Medulla oblongata (tissue), 1 donor: ENCODE results near the gene RBPJL.
A peak's percentile ranks its signal among the peaks of the same experiment; 100 is the strongest.

Experiments
- DNase-seq: peaks from one replicate; pipeline ENCODE4 v3.0.0-alpha.2; 2015; ENCODE audit errors: extremely low spot score

Gene RBPJL, protein sequence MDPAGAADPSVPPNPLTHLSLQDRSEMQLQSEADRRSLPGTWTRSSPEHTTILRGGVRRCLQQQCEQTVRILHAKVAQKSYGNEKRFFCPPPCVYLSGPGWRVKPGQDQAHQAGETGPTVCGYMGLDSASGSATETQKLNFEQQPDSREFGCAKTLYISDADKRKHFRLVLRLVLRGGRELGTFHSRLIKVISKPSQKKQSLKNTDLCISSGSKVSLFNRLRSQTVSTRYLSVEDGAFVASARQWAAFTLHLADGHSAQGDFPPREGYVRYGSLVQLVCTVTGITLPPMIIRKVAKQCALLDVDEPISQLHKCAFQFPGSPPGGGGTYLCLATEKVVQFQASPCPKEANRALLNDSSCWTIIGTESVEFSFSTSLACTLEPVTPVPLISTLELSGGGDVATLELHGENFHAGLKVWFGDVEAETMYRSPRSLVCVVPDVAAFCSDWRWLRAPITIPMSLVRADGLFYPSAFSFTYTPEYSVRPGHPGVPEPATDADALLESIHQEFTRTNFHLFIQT

DNA sequence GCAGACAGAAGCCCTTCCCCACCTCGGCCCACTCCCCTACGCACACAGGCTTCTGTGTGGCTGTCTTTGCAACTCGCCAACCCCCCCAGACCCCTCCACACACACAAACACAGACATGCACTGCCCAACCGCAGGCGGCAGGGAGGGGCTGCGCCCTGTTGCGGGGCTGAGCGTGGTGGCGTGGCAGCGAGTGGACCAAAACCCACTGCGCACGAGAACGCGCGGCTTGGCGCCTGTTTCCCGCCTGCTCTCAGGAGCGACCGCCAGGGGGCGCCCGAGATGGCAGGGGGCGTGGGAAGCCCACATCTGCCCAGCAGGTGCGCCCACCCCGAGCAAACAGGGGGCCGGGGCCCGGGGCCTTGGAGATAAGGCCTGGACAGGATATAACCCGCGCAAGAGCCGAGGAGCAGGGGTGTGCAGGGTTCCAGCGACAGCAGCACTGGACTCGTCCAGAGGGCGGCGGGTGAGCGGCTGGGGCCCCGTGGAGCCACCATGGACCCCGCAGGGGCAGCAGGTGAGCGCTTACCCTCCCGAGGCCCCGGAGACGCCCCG lies at the start of gene RBPJL:
Gene RBPJL, plus strand, starts transcription at position 410 of the 552 bp plus-strand sequence. Its CDS starts 83 bp downstream, at position 493.
- no peak for DNase-seq

DNA sequence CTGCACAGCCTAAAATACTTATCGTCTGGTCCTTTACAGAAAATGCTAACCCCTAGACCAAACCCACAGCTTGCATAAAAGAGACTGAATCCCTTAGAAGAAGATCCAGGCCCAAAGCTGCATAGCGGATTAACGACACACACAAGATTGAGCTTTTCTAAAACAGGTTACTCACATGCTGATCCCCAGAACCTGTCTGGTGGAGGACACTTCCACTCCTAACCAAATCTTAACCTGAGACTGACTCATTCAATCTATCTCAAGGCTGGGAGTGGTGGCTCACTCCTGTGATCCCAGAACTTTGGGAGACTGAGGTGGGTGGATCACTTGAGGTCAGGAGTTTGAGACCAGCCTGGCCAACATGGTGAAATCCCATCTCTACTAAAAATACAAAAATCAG lies 49.5 kb upstream of the RBPJL start:
- no peak for DNase-seq

DNA sequence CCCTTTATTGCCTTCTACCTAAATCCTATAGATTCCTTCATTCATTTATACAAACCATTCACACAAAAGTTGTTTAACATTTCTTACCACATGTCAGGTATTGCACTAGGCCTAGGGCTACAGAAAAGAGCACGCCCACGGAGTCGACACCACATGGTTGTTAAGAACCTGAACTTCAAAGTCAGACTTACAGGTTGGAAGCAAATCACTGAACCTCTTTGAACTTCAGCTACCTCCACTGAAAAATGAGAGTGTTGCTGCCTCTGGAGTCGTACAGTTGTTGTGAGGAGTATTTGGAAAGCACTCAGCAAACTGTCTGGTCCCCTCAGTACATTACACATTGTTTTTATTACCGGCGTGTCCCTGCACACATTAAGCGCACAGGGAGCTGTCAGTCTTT lies 48.9 kb upstream of the RBPJL start:
- no peak for DNase-seq

- no peak for DNase-seq
Observed at GRCh38 chr20:45258259-45258658, 48.4 kb upstream of the RBPJL start.

- DNase-seq, result no peak
Observed at GRCh38 chr20:45258664-45259063, 48.0 kb upstream of the RBPJL start.

DNA sequence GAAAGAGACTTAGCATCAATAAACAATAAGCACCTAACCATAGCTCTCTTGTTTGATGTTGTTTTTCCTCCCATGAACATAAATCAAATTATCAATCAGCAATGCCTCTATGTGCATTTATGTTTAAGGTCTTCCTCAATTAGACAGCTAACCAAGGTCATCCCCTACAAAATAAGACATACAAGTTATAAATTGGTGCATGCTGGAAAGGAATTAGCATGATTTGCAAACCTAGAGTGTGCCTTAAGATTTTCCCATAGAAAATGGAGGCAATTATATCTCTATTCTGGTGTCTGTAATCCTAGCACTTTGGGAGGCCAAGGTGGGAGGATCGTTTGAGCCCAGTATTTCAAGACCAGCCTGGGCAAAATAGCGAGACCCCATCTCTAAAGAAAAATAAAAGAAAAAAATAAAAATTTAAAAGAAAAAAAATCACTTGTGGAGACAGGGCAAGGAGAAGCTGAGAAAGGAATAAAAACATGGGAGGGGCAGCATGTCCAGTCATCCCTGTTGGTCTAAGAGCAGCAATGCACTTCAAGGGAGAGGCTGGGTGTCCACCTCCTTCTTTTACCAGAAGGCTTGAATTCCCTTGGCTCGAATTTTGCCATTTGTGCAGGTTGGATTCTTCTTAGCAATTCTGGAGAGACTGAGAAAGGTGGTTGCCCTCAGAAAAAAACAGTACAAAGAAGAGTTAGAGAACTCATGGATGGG lies 42.9 kb upstream of the RBPJL start:
- no peak for DNase-seq

- no peak for DNase-seq
Observed at GRCh38 chr20:45266977-45267376, 39.7 kb upstream of the RBPJL start.

DNA sequence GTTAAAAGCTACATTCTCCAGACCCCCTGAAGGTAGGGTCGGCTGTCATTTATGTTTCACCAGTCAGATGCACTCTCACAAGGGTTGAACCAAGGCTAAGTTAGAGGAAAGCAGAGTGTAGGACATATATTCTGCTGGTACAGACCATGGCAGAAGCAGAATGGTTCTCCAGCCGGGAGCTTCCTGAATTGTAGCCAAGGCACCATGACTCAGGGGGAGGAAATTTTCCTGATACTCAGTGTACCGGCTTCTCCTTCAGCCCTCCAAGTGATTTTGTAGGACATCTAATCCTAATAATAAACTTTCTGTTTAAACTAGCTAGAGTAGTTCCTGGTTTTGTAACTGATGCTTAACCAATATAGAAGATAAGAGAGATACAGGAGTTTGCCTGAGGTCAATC lies 38.1 kb upstream of the RBPJL start:
- DNase-seq, result no peak

DNA sequence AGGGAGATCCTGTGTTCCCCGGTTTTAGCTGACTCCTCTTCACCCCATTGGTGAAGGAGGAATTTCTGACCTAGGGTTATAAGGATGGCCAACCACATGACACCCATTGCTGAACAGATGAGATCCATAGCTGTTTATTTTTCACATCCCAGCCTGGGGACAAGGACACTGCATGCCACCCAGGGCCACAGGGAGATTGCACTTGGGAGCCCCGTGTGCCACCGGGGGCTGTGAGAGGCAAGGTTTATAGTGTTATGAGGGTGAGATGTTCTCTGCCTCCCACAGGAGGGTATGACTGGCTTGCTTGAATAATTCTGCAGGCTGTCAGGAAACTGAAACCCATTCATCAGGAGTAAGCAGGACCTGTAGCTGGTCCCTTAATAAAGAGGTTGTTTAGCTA lies 37.6 kb upstream of the RBPJL start:
- DNase-seq, result no peak

DNA sequence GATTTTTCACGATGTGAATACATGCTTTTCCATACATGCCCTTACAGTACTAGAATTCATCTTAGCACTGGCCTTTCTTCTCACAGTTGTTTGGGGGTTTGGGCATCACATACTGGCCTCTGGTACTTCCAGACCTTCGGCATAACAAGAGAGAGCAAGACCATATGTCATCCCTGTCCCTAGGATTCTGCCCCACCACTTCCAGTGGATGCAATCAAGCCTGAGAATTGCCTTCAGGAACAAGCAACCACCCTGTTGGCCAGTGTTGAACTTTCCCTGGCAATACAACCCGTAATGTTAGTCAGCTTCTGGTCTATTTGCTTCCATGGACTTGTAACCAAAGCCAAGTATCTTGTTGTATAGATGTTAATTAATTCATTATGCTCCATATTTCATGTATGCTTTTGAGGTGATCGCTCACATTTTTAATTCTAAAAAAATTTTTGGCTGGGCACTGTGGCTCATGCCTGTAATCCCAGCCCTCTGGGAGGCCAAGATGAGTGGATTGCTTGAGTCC lies 36.8 kb upstream of the RBPJL start:
- DNase-seq, result no peak

GRCh38 chr20:45275338-45275737 lies 31.3 kb upstream of the RBPJL start:
- DNase-seq, result no peak

GRCh38 chr20:45279992-45280391 lies 26.6 kb upstream of the RBPJL start:
- DNase-seq, result no peak

GRCh38 chr20:45282700-45283550 lies 23.7 kb upstream of the RBPJL start:
- no peak for DNase-seq

DNA sequence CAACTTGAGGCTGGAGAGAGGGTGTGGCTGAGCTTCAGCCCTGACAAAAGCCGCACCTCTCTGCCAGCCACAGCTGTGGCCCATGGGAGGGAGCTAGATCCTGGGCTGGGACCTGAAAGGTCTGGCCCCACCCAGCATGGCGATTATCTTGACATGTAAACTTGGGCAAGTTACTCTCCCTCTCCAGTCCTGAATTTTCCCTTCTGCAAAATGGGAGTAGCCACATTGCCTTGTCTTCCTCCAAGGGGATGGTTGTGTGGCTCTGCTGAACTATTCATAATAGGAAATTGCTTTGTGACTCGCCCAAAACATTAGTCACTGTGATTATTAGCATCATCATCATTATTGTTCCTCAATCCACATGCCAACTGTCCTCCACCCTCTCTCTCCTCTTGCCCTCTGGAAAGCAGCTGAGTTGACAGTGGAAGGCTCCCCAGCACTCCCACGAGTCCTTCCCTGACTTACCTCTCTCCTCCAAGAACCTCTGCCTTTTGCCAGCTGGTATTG lies 23.0 kb upstream of the RBPJL start:
- no peak for DNase-seq

DNA sequence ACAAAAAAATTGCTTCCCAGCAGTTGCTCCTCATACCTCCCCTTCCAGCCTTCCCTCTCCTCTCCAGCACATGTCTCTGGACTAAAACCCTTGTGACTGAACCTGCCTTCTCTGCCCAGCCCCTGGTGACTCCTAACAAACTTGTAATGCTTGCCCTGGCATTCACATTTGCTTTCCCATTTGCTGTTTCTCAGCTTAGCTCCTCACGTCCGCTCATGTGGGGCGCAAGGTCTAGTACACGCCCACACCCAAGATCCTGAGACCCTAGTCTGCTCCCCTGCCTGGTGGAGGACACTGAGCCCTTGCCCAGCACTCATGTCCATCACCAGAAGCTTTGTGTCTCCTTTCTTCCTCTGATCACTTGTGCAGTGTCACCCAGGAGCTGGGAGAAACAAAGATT lies 18.3 kb upstream of the RBPJL start:
- DNase-seq, result no peak

GRCh38 chr20:45288860-45289259 lies 17.8 kb upstream of the RBPJL start:
- no peak for DNase-seq

DNA sequence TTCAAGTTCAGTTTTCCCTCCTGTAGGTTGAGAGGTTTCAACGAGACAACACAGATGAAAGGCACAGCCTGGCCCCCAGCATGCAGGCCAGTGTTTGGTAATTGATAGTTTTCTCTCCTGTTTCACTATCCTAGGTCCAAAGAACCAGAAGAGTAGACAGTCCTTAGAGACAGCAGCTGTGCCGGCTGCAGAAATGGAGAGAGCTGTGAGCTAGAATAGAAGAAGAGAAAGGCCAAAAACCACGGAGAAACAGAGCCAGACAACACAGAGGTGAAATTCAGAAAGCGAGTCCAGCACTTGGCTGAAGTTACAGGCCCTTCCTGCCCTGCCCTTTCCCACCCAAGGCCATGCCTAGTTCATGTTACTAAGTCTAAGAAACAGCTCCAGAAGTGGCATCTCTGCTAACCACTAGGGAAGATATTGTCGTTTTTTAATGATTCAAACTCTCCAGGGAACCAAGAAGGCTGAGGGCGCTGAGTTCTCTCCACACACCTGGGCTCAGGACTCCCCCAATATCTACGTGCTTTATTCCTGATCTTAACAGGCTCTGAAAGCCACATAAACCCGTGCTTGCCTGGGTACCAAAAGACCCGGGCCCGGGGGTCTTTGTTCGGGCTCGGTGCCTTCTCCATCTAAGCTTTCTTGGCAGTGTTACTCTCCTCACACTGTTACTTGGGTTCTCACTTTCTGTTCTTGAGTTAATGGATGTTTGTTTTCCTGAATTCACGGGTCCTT lies 16.5 kb upstream of the RBPJL start:
- no peak for DNase-seq

DNA sequence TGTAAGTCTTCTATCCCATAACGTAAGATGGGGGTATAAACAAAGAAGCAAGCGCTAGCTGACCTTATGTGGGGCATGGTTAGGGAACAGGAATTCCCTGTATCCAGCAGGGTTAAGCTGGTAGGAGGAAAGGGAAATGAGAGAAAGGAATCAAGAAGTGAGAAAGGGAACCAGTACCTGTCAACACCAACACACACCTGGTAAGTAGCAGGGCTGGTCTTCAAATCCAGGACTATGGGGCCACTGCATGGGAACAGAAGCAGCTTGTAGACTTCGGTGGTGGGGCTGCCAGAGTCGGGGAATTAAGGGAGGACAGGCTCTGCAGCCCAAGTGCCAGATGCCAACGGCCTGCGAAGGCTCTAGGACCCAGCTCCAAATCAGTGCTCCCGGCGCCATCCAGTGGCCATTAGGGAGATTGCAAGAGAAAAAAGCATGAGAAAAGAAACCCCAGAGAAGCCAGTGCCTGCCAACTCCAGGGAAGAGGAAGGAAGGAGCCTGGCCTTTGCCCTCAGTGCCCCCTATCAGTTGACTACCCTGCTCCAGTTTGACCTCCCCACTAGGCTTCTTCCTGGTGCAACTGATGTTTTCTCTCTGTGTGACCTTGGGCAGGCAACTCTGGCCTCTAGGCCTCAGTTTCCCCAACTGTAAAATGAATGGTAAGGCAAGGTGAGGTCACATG lies 15.8 kb upstream of the RBPJL start:
- DNase-seq, result peak; percentile 89

- no peak for DNase-seq
Observed at GRCh38 chr20:45291526-45291925, 15.1 kb upstream of the RBPJL start.

DNA sequence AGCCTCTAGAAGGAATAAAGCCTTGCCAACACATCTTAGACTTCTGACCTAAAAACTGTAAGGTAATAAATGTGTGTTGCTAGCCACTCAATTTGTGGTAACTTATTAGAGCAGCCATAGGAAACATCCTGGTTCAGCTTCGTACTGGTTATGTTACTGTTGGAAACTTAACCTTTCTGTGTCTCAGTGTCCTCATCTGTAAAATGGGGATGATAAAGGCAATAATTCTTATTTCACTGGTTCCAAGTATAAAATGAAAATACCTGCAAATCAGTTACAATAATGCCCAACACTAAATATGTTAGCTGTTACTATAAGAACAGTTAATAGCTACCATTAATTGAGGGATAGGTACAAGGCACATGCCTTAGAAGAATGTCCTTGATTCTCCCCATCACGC lies 14.3 kb upstream of the RBPJL start:
- no peak for DNase-seq
